ENCODE data around the gene AMOT. TPM values are rescaled to one million over a fixed set of nuclear protein-coding genes. Genes with fewer than 3 reads are reported as not detected.

The AMOT gene
- total and polyA plus RNA-seq, 8 donors, result 1.1 to 14.4 (median 5.1) TPM

- DNase-seq, result no peak
- Histone ChIP-seq H3K4me3 (no peak overlapping the region), H3K27ac (no peak overlapping the region), H3K27me3 (no peaks in the 10 kb centered on the region), H3K9me3 (no peaks in the 10 kb centered on the region), H3K4me1 (peaks cover 0 to 1% (median 0%) of the 10 kb centered on the region in 3 donors), H3K36me3 (no peaks in the 10 kb centered on the region)
- 78 to 94% methylated on average over 1 of the region's 1 CpG for WGBS, 2 donors
- no peak for FAIRE-seq
- no peak for ATAC-seq
- TF ChIP-seq, protein P1, sequence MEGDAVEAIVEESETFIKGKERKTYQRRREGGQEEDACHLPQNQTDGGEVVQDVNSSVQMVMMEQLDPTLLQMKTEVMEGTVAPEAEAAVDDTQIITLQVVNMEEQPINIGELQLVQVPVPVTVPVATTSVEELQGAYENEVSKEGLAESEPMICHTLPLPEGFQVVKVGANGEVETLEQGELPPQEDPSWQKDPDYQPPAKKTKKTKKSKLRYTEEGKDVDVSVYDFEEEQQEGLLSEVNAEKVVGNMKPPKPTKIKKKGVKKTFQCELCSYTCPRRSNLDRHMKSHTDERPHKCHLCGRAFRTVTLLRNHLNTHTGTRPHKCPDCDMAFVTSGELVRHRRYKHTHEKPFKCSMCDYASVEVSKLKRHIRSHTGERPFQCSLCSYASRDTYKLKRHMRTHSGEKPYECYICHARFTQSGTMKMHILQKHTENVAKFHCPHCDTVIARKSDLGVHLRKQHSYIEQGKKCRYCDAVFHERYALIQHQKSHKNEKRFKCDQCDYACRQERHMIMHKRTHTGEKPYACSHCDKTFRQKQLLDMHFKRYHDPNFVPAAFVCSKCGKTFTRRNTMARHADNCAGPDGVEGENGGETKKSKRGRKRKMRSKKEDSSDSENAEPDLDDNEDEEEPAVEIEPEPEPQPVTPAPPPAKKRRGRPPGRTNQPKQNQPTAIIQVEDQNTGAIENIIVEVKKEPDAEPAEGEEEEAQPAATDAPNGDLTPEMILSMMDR (IDR thresholded peaks at IDR 0.05), result no peak
- intact Hi-C loops (cut with DNase I), result no loop called here
Measured at GRCh38 chrX:112837531-112837930, 3.1 kb downstream of the AMOT start.

DNA sequence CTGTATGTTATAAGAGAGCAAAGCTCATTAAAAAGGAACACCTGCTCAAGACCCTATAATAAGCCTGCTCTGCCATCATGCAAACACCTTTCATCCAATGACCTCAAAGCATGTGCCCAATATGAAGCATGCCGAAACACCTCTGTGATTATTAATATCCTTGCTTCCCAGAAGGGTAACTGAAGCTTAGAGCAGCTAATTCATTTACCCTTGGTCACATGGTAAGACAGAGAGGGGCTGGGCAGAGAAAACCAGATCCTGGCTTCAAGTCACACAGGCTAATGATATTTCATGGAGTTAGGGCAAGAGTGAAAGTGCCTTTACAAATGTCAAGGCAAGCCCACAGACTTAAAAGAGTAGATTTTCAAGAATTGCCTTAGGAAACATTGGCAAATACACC, 5.6 kb downstream of the AMOT start:
- no peaks in the 10 kb centered on the region for H3K27me3 ChIP-seq
- TF ChIP-seq, protein P1 (IDR thresholded peaks at IDR 0.05), result no peak
- intact Hi-C loops (cut with DNase I), result no loop called here
- FAIRE-seq (no peak), ATAC-seq (no peak), DNase-seq (no peak)
- H3K4me1 ChIP-seq, result peaks cover 0 to 4% (median 0%) of the 10 kb centered on the region in 3 donors
- H3K27ac ChIP-seq, result no peak overlapping the region
- H3K4me3 ChIP-seq, result no peak overlapping the region
- 88% methylated on average over 1 of the region's 1 CpG for WGBS, 2 donors
- H3K9me3 ChIP-seq, result no peaks in the 10 kb centered on the region
- no peaks in the 10 kb centered on the region for H3K36me3 ChIP-seq

DNA sequence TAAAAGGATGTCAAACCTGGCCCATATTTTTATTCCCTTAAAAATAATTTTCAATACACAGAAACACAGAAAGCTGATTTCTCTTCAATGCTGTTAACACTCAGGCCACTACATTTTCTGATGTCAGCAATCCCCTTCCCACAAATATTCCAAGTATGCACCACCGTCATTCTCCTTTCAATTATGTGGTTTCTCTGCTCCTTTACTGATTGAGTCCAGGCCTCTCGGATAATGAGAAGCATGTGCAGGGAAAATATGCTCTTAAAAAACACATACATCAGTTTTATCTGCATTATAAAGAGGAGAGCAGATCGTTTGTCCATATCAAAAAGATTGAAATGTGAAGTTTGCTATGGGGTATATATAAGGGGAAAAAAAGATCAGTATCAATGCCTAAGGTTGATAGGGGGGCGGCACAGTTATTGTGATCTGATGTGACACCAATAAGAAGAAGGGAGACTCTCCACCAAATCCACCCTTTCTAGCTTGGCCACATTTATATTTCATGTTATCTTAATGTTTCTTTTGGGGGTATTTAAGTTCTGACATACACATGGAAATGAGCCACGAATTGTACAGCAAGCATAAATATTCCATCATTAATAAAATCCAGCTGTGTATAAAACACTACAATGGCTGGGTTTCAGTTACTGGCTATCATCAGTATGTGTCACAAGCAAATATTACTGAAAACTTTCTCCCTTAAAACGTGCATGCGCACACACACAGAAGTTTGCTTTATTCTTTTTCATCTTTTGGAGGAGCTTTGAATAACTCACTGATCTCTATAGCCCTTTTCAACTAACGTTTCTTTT, 6.4 kb downstream of the AMOT start:
- no peak overlapping the region for H3K27ac ChIP-seq
- DNase-seq (no peak), ATAC-seq (no peak), FAIRE-seq (peak; percentile 26)
- H3K4me1 ChIP-seq, result peaks cover 0 to 4% (median 0%) of the 10 kb centered on the region in 3 donors
- H3K36me3 ChIP-seq, result no peaks in the 10 kb centered on the region
- WGBS, 2 donors, result 52 to 63% methylated on average over 8 of the region's 8 CpGs
- intact Hi-C loops (cut with DNase I), result no loop called here
- TF ChIP-seq, protein P1 (IDR thresholded peaks at IDR 0.05), result no peak
- no peak overlapping the region for H3K4me3 ChIP-seq
- no peaks in the 10 kb centered on the region for H3K9me3 ChIP-seq
- H3K27me3 ChIP-seq, result no peaks in the 10 kb centered on the region

DNA sequence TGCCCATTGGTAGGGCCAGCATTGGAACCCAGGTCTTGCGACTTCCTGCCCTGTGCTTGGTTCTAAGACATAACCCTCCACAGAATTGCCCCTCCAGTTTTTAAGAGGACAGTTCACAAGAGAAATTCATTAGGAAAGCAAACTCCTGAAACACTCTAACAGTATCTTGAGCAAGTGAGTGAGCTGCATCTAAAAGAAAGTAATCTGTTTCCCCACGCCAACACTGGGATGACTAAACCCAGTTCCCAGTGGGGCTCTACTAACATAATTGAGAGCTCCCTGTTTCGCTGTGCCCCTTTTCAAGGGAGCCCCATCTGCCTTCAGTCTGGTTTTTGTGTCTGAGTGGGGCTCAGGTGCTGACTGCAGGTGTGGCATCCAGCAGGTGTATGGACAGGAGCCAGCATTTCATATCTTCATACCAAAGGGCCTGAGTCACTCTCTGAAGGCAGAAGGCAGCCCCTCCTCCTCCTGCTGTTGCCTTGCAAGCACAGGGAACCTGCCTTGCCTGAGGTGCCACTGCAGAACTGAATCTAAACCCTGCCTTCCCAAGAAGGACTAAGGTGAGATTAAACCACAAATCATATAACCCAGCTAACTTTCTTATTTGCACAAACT, 8.0 kb downstream of the AMOT start:
- peak overlapping the region in 1 of 4 donors; percentile 13 for H3K27ac ChIP-seq
- peak in 5 of 6 donors; percentile 71 to 84 (median 76) for DNase-seq
- intact Hi-C loops (cut with DNase I), result no loop called here
- TF ChIP-seq, protein P1 (IDR thresholded peaks at IDR 0.05), result no peak
- H3K4me1 ChIP-seq, result peaks cover 0 to 4% (median 0%) of the 10 kb centered on the region in 3 donors
- 43 to 47% methylated on average over 3 of the region's 3 CpGs for WGBS, 2 donors
- H3K36me3 ChIP-seq, result no peaks in the 10 kb centered on the region
- H3K27me3 ChIP-seq, result no peaks in the 10 kb centered on the region
- no peaks in the 10 kb centered on the region for H3K9me3 ChIP-seq
- no peak for FAIRE-seq
- ATAC-seq, result peak; percentile 96 to 100 (median 98)
- no peak overlapping the region for H3K4me3 ChIP-seq

DNA sequence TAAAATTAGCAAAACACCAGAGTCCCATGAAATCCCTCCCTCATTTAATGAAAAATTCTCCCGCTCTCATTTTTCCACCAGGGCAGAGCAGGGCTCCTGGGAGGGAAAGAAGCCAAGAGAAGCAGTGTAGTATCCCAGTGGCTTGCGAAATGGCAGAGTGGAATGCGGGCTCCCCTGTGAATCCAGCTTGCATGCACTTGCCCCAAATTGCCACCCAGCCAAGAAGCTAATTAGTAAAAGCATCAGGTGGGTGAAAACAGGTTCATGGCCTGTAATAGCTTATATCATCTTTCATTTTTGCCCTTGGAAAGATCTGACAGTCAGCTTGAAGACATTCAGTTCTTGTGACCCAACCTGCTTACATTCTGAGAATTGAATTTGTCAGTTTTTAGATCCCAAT, 10.1 kb downstream of the AMOT start:
- FAIRE-seq (no peak), DNase-seq (no peak), ATAC-seq (no peak)
- intact Hi-C loops (cut with DNase I), result no loop called here
- Histone ChIP-seq H3K27ac (no peak overlapping the region), H3K27me3 (no peaks in the 10 kb centered on the region), H3K4me3 (no peak overlapping the region), H3K9me3 (no peaks in the 10 kb centered on the region), H3K36me3 (no peaks in the 10 kb centered on the region), H3K4me1 (peaks cover 0 to 4% (median 0%) of the 10 kb centered on the region in 3 donors)
- WGBS, 2 donors, result 71 to 74% methylated on average over 3 of the region's 3 CpGs
- TF ChIP-seq, protein P1 (IDR thresholded peaks at IDR 0.05), result no peak

Measured in pancreas (tissue), 10 donors.